IMR-90 (cell line): ENCODE measurements around the gene ROCK2. TPM values are rescaled to one million over a fixed set of nuclear protein-coding genes. Genes with fewer than 3 reads are reported as not detected.

Experiments
- ATAC-seq: fragments of 200-7000 bp; cut with Tn5 transposase; 2 replicates; pipeline ENCODE4 v1.9.1; 2020; ENCODE audit warnings: low read depth, mild to moderate bottlenecking, moderate library complexity
- BruUV-seq: library from RNA; stranded (reverse); fragments of 400-500 nt; replicated peaks from 2 replicates; lab custom pipeline; 2021; lab: Mats Ljungman, UMichigan
- CTCF ChIA-PET: fragments of 300-600 bp; formaldehyde crosslinking; extraction: SDS; loops from one replicate; lab custom pipeline; 2021; ENCODE audit warnings: antibody characterized with exemption; lab: Yijun Ruan, JAX
- POLR2A ChIA-PET: fragments of 300-600 bp; sonication (Branson Sonifier 250); formaldehyde crosslinking; loops from one replicate; lab custom pipeline; 2022; ENCODE audit warnings: antibody characterized with exemption; ENCODE audit not compliant: unreplicated experiment; lab: Charles Lee
- DNase-seq: peaks from one replicate; pipeline ENCODE4 v3.0.0; 2013
- H2AFZ ChIP-seq: replicated peaks from 2 replicates; pipeline ENCODE3; 2013; ENCODE audit warnings: low read length, mild to moderate bottlenecking; ENCODE audit not compliant: poor library complexity
- H2AK5ac ChIP-seq: 2 replicates; pipeline ENCODE4 v1.6.1; 2013; ENCODE audit warnings: low read depth, low read length, inconsistent platforms
- H2AK9ac ChIP-seq: replicated peaks from 2 replicates; pipeline ENCODE3; 2013; ENCODE audit warnings: mild to moderate bottlenecking, low read depth, low read length, moderate library complexity; ENCODE audit not compliant: poor library complexity
- H2BK120ac ChIP-seq: 2 replicates; pipeline ENCODE4 v1.6.1; 2013; ENCODE audit warnings: low read depth, low read length, inconsistent platforms
- H2BK15ac ChIP-seq: 3 replicates; pipeline ENCODE4 v1.6.1; 2013; ENCODE audit warnings: low read depth, low read length, inconsistent platforms
- H2BK20ac ChIP-seq: 2 replicates; pipeline ENCODE4 v1.6.1; 2013; ENCODE audit warnings: low read depth, mild to moderate bottlenecking, inconsistent platforms, low read length, moderate library complexity
- H2BK5ac ChIP-seq: 2 replicates; pipeline ENCODE4 v1.6.1; 2013; ENCODE audit warnings: mild to moderate bottlenecking, low read depth, low read length, inconsistent platforms; ENCODE audit not compliant: poor library complexity, severe bottlenecking
- H3K14ac ChIP-seq: replicated peaks from 2 replicates; pipeline ENCODE4 v1.6.1; 2013; ENCODE audit warnings: low read depth, low read length, inconsistent platforms
- H3K18ac ChIP-seq: 2 replicates; pipeline ENCODE4 v1.6.1; 2013; ENCODE audit warnings: low read depth, low read length, control low read depth
- H3K23ac ChIP-seq: 2 replicates; pipeline ENCODE4 v1.6.1; 2013; ENCODE audit warnings: low read depth, low read length, inconsistent platforms
- H3K27ac ChIP-seq: 2 replicates; pipeline ENCODE4 v1.5.1; 2013; ENCODE audit warnings: mild to moderate bottlenecking, control low read depth, low read length; ENCODE audit not compliant: insufficient read depth
- H3K27me3 ChIP-seq: 2 replicates; pipeline ENCODE4 v1.6.1; 2013; ENCODE audit warnings: low read length; ENCODE audit not compliant: control insufficient read depth, insufficient read depth
- H3K36me3 ChIP-seq: 2 replicates; pipeline ENCODE4 v1.6.1; 2013; ENCODE audit warnings: low read length, mixed read lengths; ENCODE audit not compliant: control insufficient read depth, insufficient read depth
- H3K4ac ChIP-seq: 2 replicates; pipeline ENCODE4 v1.6.1; 2013; ENCODE audit warnings: low read depth, low read length, inconsistent platforms
- H3K4me1 ChIP-seq: 2 replicates; pipeline ENCODE4 v1.6.1; 2013; ENCODE audit warnings: low read length, mixed read lengths; ENCODE audit not compliant: control insufficient read depth, insufficient read depth
- H3K4me2 ChIP-seq: 2 replicates; pipeline ENCODE4 v1.6.1; 2013; ENCODE audit warnings: low read depth, mild to moderate bottlenecking, control low read depth, low read length, moderate library complexity
- H3K4me3 ChIP-seq: 2 replicates; pipeline ENCODE4 v1.5.1; 2013; ENCODE audit warnings: low read depth, mild to moderate bottlenecking, control low read depth, low read length, moderate library complexity; ENCODE audit not compliant: insufficient read depth
- H3K56ac ChIP-seq: 2 replicates; pipeline ENCODE4 v1.6.1; 2013; ENCODE audit warnings: low read length, inconsistent platforms; ENCODE audit not compliant: insufficient read depth; ENCODE audit errors: extremely low read depth
- H3K79me1 ChIP-seq, 2 experiments: 2 replicates each; pipeline ENCODE4 v1.6.1; 2013; ENCODE audit warnings: low read length in 2 of 2, inconsistent platforms in 1 of 2, low read depth in 1 of 2
- H3K9ac ChIP-seq: 2 replicates; pipeline ENCODE4 v1.6.1; 2013; ENCODE audit warnings: low read depth, low read length, control low read depth
- H3K9me1 ChIP-seq: 2 replicates; pipeline ENCODE4 v1.6.1; 2013; ENCODE audit warnings: low read length, inconsistent platforms; ENCODE audit not compliant: insufficient read depth
- H3K9me3 ChIP-seq: 2 replicates; pipeline ENCODE4 v1.6.1; 2013; ENCODE audit warnings: low read length; ENCODE audit not compliant: control insufficient read depth, insufficient read depth
- H4K20me1 ChIP-seq: 2 replicates; pipeline ENCODE4 v1.6.1; 2013; ENCODE audit warnings: low read length, inconsistent platforms; ENCODE audit not compliant: insufficient read depth
- H4K5ac ChIP-seq: 2 replicates; pipeline ENCODE4 v1.6.1; 2013; ENCODE audit warnings: mild to moderate bottlenecking, low read depth, low read length, control low read depth
- H4K8ac ChIP-seq, 2 experiments: 2 replicates each; pipeline ENCODE4 v1.6.1; 2013; ENCODE audit warnings: low read depth in 2 of 2, low read length in 2 of 2, control low read depth in 1 of 2, inconsistent platforms in 1 of 2
- H4K91ac ChIP-seq: 2 replicates; pipeline ENCODE4 v1.6.1; 2013; ENCODE audit warnings: low read depth, low read length, inconsistent platforms; ENCODE audit not compliant: insufficient read depth
- BHLHE40 ChIP-seq: fragments of 150-350 bp; IDR thresholded peaks from 2 replicates; pipeline ENCODE4 v1.6.1; 2016; ENCODE audit warnings: mild to moderate bottlenecking, low read depth, low read length
- CEBPB ChIP-seq: IDR thresholded peaks from 2 replicates; pipeline ENCODE4 v1.6.1; 2012; ENCODE audit warnings: low read depth, low read length, improper control_type of control experiment
- CHD1 ChIP-seq: IDR thresholded peaks from 2 replicates; pipeline ENCODE4 v1.6.1; 2012; ENCODE audit warnings: low read depth, low read length, improper control_type of control experiment
- ELK1 ChIP-seq: fragments of 150-350 bp; IDR thresholded peaks from 2 replicates; pipeline ENCODE4 v1.6.1; 2016; ENCODE audit warnings: low read depth, mild to moderate bottlenecking, low read length, moderate library complexity, borderline replicate concordance
- FOS ChIP-seq: fragments of 150-350 bp; IDR thresholded peaks from 2 replicates; pipeline ENCODE4 v1.6.1; 2016; ENCODE audit warnings: low read depth, low read length
- MAFK ChIP-seq: IDR thresholded peaks from 2 replicates; pipeline ENCODE4 v1.6.1; 2012; ENCODE audit warnings: low read depth, low read length, improper control_type of control experiment
- MAZ ChIP-seq: IDR thresholded peaks from 2 replicates; pipeline ENCODE4 v1.6.1; 2012; ENCODE audit warnings: low read depth, mild to moderate bottlenecking, low read length, improper control_type of control experiment, moderate library complexity, borderline replicate concordance
- MXI1 ChIP-seq: IDR thresholded peaks from 2 replicates; pipeline ENCODE4 v1.6.1; 2012; ENCODE audit warnings: low read depth, mild to moderate bottlenecking, low read length, moderate library complexity, borderline replicate concordance
- NFE2L2 ChIP-seq: fragments of 150-350 bp; IDR thresholded peaks from 2 replicates; pipeline ENCODE4 v1.6.1; 2016; ENCODE audit warnings: low read depth, mild to moderate bottlenecking, low read length
- POLR2A ChIP-seq: IDR thresholded peaks from 2 replicates; pipeline ENCODE4 v1.6.1; 2012; ENCODE audit warnings: mild to moderate bottlenecking, low read depth, low read length
- RAD21 ChIP-seq: IDR thresholded peaks from 2 replicates; pipeline ENCODE4 v1.6.1; 2012; ENCODE audit warnings: low read length, improper control_type of control experiment
- RCOR1 ChIP-seq: IDR thresholded peaks from 2 replicates; pipeline ENCODE4 v1.6.1; 2012; ENCODE audit warnings: mild to moderate bottlenecking, low read length, improper control_type of control experiment; ENCODE audit not compliant: insufficient replicate concordance
- RFX5 ChIP-seq: IDR thresholded peaks from 2 replicates; pipeline ENCODE4 v1.8.0; 2012; ENCODE audit warnings: low read depth, mild to moderate bottlenecking, low read length, moderate library complexity
- SMC3 ChIP-seq: fragments of 150-350 bp; IDR thresholded peaks from 2 replicates; pipeline ENCODE4 v1.6.1; 2016; ENCODE audit warnings: low read depth, mild to moderate bottlenecking, antibody characterized with exemption, low read length, moderate library complexity
- USF2 ChIP-seq: fragments of 150-350 bp; IDR thresholded peaks from 2 replicates; pipeline ENCODE4 v1.6.1; 2017; ENCODE audit warnings: mild to moderate bottlenecking, antibody characterized with exemption, low read length, low read depth
- WGBS, 2 experiments: methylation state at CpG; one replicate each; pipeline versions ENCODE4 v1.1.5 to v1.1.7; 2013; ENCODE audit warnings: missing lambda C conversion rate in 2 of 2; ENCODE audit not compliant: insufficient read length in 1 of 2; ENCODE audit errors: extremely low coverage in 2 of 2; 5-methylcytosine and 5-hydroxymethylcytosine counted together
- dilution Hi-C: fragments of 300-500 bp; cut with HindIII; formaldehyde crosslinking; loops from one replicate; pipeline ENCODE4 v1.14.3; 2018; ENCODE audit warnings: low sequenced_read_pairs; ENCODE audit not compliant: unreplicated experiment
- in situ Hi-C: fragments of 300-500 bp; cut with MboI; formaldehyde crosslinking; loops from 3 replicates; pipeline ENCODE4 v1.14.3; 2019; ENCODE audit warnings: low sequenced_read_pairs, inconsistent platforms, mixed read lengths
- intact Hi-C: fragments of 100-400 bp; cut with micrococcal nuclease; formaldehyde crosslinking; loops from 2 replicates; pipeline ENCODE4 v1.10.0; 2022
- polyA plus RNA-seq, 3 experiments: library from polyadenylated mRNA; depleted of rRNA; stranded (reverse); fragments of >200 nt; gene quantifications; 2 replicates each; pipeline ENCODE4 v1.2.3, GENCODE V29; 2012; ENCODE audit warnings: low replicate concordance in 1 of 3
- total RNA-seq: library from RNA; depleted of rRNA; stranded (reverse); fragments of >200 nt; gene quantifications from 2 replicates; pipeline ENCODE4 v1.2.3, GENCODE V29; 2012
- TF ChIP-seq, protein P1 (sequence below): conservative IDR thresholded peaks from 2 replicates; pipeline ENCODE4 v1.5.1; 2012; ENCODE audit warnings: mild to moderate bottlenecking, low read depth, low read length, improper control_type of control experiment

ROCK2 gene
- total and polyA plus RNA-seq, 2 of the 4 experiments (the other 2 are of a cell fraction) = 9.0 to 28.3 TPM

- ChIA-PET CTCF (no interaction called here), POLR2A (no interaction called here)
- in situ Hi-C loops = no loop called here
- Histone ChIP-seq H4K8ac (no peak overlapping the region), H3K9ac (no peak overlapping the region), H3K18ac (no peak overlapping the region), H3K27ac (no peak overlapping the region), H3K4me3 (no peak overlapping the region), H3K36me3 (no peaks in the 10 kb centered on the region), H3K4me2 (no peak overlapping the region), H3K9me1 (peaks cover 4% of the 10 kb centered on the region; the same call in 1 of the 2 replicates), H3K23ac (no peak overlapping the region), H2AK5ac (no peak overlapping the region), H2BK5ac (no peak overlapping the region), H3K4me1 (peaks cover 12% of the 10 kb centered on the region), H3K79me1 (no peaks in the 10 kb centered on the region), H3K9me3 (no peaks in the 10 kb centered on the region), H2BK20ac (no peak overlapping the region), H2BK15ac (no peak overlapping the region), H3K4ac (no peak overlapping the region), H3K14ac (no peak overlapping the region), H4K20me1 (no peaks in the 10 kb centered on the region), H3K27me3 (no peaks in the 10 kb centered on the region), H2AFZ (no peak overlapping the region), H3K56ac (no peak overlapping the region), H4K5ac (no peak overlapping the region), H2AK9ac (no peak overlapping the region), H4K91ac (no peak overlapping the region), H2BK120ac (no peak overlapping the region)
- TF ChIP-seq SMC3 (no peak), CHD1 (no peak), RAD21 (no peak), CEBPB (no peak), NFE2L2 (no peak), MAFK (no peak), USF2 (no peak), FOS (no peak), POLR2A (no peak), MAZ (no peak), RCOR1 (no peak), MXI1 (no peak), RFX5 (no peak), BHLHE40 (no peak), ELK1 (no peak)
- TF ChIP-seq, protein P1, sequence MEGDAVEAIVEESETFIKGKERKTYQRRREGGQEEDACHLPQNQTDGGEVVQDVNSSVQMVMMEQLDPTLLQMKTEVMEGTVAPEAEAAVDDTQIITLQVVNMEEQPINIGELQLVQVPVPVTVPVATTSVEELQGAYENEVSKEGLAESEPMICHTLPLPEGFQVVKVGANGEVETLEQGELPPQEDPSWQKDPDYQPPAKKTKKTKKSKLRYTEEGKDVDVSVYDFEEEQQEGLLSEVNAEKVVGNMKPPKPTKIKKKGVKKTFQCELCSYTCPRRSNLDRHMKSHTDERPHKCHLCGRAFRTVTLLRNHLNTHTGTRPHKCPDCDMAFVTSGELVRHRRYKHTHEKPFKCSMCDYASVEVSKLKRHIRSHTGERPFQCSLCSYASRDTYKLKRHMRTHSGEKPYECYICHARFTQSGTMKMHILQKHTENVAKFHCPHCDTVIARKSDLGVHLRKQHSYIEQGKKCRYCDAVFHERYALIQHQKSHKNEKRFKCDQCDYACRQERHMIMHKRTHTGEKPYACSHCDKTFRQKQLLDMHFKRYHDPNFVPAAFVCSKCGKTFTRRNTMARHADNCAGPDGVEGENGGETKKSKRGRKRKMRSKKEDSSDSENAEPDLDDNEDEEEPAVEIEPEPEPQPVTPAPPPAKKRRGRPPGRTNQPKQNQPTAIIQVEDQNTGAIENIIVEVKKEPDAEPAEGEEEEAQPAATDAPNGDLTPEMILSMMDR = no peak
- ATAC-seq (no peak), DNase-seq (no peak)
- WGBS, 2 experiments = no CpG with 5 or more reads among the region's 7 CpGs
- dilution Hi-C loops = no loop called here
- no TSS peak for BruUV-seq
- intact Hi-C loops = no loop called here
Observed at GRCh38 chr2:11364565-11364887, 20.1 kb upstream of the ROCK2 start.
